ENCODE measurements around the gene DIO2.

- TF ChIP-seq CTCF (conservative IDR thresholded peaks at IDR 0.05) (no peak), EZH2 (IDR thresholded peaks at IDR 0.05; ENCODE audit: low read depth) (no peak)
These were observed 22.3 kb upstream of the DIO2 start for GRCh38 chr14:80233470-80234089.
